ENCODE results near the gene KANSL1.
"Not testable (repeated sequence)": the region's sequence is repeated elsewhere in the genome, so short reads cannot be mapped to it uniquely, and the experiment has no call there.

The KANSL1 gene

DNA sequence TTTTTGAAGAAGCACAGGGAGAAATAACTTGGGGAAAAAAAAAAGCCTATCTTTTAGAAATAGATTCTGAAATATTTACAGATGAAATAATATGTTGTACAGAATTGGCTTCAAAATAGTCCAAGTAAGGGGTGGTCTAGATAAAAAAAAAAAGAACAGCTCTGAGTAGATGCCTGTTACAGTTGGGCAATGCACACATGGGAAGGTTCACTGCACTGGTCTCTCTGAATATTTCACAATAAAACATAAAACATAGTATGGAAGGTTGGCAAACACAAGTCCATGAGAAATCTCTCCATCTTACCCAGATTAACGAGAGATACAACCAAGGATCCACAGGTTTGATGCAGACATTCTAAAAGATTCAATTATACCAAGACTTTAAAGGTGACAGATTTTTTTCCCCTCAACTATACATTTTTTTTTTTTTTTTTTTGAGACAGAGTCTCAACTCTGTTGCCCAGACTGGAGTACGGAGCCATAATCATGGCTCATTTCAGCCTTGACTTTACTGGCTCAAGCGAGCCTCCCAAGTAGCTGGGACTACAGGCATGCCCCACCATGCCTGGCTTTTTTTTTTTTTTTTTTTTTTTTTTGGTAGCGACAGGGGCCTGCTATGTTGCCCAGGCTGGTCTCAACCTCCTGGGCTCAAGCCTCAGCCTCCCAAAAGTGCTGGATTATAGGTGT, 58.0 kb downstream of the KANSL1 start:
- DNase-seq = no peak

DNA sequence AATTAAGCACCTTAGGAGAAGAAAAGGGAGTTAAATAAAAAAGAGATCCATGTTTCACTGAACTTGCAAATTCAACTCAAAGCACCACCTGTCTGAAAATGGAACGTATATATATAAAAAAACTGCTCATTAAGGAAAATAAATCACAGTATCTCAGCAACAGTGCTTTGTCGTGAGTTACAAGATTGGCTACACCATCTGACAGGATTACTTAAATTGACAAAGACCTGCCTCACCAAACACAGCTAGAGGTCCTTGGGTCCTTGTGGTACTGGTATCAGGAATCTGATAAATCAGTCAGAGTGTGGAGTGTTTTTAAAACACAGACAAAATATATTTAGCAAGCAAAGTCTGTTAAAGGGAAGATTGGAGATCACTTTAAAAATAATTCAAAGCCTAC, 63.9 kb downstream of the KANSL1 start:
- no peak for DNase-seq

DNA sequence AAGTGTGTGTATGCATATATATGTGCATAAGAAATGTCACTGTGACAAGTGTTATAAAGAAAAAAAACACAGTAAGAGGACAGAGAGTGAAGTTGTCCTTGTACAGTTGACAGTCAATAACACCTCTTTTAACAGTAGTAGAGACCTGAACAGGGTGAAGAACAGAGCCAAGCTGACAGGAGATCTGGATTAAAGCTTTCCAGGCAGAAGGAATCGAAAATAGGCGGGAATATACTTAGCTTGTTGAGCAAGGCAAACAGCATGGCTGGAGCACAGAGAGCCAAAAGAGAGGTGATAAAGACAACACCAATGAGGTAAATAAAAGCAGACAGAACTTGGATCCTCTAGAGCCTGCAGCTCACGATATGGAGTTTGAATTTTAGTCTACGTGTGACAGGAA, 64.8 kb downstream of the KANSL1 start:
- no peak for DNase-seq

DNA sequence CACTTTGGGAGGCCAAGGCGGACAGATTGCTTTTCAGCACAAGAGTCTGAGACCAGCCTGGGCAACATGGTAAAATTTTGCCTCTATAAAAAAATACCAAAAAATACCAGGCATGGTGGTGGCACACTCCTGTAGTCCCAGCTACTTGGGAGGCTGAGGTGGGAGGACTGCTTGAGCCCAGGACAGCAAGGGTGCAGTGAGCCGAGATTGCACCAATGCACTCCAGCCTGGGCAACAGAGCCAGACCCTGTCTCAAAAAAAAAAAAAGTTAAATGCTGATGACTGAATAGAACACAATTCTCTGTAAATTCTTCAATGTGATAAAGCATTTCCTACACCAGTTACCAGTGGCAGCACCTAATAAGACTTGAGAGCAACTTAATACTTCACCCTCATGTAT, 65.7 kb downstream of the KANSL1 start:
- DNase-seq = no peak

DNA sequence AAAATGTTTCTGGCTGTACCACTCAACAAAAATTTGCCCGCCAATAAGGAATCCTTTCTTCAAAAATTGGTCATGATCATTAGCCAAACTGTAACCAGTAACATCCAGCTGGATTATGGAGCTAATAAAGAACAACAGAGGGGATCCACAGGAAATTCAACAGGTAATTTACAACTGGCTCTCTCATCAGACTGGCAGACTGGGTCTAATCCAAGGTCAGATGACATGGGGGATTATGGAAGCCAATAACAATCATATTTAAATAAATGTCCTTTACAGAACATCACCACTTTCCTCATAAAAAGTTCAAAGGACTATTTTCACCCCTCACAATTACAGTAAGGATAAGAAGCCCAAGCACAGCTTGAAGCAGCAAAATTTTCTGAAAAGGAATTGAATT, 66.4 kb downstream of the KANSL1 start:
- DNase-seq = no peak

DNA sequence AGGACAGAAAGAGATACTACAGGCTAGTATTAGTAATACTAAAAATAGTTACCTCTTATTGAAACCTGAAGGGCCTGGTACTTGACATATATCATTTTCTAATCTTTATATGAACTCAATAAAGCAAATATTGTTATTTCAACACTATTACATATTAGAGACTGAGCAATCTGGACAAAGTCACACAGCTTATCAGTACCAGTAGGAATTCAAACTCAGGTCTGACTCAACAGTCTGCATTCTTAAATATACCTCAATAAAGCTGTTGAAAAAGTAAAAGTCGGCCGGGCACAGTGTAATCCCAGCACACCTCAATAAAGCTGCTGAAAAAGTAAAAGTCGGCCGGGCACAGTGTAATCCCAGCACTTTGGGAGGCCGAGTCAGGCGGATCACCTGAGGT, 67.4 kb downstream of the KANSL1 start:
- no peak for DNase-seq

DNA sequence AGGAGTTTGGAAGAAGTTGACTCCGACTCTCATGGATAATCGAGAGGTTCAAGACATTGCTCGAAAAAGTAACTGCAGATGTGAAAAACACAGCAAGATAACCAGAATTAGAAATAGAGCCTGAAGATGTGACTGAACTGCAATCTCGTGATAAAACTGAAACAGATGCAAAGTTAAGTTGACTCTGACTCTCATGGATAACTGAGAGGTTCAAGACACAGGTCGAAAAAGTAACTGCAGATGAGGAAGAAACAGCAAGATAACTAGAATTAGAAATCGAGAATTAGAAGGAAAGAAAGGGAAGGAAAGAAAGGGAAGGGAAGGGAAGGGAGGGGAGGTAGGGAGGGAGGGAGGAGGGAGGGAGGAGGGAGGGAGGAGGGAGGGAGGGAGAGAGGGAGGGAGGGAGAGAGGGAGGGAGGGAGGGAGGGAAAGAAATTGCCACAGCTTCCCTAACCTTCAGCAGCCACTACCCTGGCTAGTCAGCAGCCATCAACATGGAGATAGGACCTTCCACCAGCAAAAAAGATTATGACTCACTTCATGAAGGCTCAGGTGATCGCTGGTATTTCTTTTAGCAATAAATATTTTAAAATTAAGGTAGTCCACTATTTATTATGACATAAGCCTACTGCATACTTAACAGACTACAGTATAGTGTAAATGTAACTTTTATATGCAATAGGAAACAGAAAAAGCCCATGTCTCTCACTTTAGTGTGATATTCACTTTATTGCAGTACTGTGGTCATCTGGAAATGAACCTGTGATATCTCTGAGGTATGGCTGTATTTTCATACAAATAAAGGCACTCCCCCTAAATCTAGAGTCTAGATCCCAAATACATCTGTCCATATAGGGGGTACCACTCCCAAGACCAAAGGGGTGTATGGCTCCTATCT, 68.3 kb downstream of the KANSL1 start:
- DNase-seq = no peak

DNA sequence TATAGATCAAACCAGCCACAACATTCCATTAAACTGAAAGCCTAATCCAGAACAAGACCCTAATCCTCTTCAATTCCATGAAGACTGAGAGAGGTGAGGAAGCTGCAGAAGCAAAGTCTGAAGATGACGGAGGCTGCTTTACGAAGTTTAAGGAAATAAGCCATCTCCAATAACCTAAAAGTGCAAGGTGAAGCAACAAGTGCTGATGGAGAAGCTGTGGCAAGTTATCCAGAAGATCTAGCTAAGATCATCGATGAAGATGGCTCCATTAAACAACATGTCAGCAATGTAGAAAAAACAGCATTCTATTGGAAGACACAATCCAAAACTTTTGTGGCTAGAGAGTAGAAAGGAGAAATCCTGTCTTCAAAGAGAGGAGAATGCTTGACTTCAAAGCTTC, 69.6 kb downstream of the KANSL1 start:
- no peak for DNase-seq

DNA sequence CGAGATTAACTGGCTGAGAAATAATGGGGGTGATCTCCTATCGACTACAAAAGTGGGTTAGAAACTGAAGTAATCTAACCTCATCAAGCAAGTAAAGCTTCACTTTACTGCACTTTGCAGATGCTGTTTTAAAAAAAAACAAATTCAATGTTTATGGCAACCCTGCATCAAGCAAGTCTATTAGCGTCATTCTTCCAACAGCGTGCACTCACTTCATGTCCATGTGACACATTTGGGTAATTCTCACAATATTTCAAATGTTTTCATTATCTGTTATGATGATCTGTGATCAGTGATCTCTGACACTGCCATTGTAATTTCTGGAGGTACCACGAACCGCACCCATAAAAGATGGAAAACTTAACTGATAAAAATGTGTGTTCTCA, 70.8 kb downstream of the KANSL1 start:
- no peak for DNase-seq

DNA sequence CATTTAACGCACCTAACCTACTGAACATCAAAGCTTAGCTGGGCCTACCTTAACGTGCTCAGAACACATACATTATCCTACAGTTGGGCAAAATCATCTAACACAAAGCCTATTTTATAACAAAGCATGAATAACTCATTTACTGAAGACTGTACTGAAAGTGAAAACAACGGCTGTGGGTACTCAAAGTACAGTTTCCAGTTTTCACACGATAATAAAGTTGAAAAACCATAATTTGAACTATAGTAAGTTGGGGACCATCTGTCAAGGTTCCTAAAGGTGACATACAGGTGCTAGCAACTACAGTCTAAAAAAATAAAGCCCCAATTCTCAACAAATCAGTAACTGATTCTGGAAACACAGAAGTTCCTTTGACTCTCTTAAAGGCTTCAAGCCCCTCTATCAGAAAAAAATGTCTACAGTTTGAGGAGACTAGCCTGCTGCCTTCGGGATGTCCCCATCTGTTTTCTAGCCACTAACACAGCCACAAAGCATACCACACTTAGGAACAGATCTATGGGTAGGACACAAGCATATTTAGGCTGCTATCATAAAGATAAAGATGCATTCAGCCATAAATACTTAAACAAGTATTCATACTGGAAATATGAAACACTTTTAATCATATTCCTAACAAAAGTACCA, 71.3 kb downstream of the KANSL1 start:
- no peak for DNase-seq

DNA sequence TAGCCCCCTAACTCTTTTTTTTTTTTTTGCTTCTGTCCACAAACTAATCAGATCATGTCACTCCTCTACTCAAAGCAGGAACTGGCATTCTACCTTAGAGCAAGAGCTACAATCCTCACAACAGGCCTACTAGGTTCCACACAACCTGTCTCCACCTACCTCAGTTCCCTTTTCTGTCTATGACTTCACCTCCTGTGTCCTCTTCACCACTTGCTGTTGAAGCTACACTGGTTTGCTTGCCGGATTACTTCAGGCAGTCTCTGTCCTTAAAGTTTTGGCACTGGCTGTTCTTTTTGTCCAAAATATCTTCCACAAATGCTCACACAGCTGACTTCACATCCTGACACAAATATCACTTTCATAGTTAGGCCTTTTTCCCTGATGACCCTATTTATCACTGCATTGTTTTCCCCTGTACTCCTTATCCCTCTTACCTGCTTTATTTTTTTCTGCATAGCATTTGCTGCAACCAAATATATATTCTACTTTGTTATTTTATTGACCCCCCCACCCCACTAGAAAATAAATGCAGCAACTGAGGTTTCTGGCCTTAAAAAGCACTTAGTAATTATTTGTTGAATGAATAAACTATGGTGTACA, 72.0 kb downstream of the KANSL1 start:
- DNase-seq = no peak

DNA sequence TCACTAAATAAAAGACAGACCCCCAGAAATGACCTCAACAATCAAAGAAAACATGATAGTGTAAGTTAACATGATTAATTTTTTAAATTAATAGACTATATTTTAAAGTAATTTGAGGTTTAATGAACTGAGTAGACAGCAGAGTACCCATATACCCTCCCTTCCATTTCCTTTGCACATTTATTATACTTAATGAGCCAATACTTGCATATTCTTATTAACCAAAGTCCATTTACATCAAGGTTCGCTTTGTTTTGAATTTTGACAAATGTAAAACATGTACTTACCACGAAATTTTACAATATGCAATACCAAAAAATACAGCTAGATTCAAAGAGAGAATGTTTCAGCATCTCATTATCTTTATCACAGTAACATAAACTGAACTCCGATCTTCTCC, 72.7 kb downstream of the KANSL1 start:
- DNase-seq = no peak

DNA sequence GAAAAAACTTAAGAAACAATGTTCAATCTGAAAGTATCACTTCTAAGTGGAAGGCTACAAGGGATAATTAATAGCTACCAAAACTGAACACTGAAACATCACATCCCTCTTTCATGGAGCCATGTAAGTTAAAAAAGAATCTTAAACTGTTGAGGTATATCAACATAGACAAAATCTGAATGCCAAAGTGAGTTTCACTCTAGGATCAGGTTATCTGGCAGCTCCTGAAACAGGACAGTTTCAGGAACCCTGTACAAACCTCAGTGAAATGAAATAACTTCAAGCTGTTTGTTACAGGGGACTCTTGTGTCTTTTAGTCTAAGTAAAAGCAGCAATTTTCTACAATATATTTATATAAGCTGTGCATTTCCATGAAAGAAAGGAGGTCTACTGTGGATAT, 73.2 kb downstream of the KANSL1 start:
- DNase-seq = no peak

DNA sequence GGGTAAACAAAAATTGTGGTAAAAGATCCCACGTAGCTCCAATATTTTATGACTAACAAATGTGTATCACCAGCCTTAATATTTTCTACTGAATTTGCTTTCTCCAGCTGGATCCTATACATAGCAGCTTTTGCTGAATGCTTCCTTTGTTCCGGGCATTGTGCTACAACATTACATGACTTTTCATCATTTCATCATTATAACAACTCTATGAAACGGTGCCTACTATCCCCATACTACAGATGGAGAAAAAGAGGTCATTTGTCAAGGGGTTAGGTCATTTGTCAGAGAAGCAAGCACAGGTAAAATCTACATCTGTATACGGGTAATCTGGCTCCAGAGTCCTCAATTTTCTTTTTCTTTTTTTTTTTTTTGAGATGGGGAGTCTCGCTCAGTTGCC, 74.3 kb downstream of the KANSL1 start:
- no peak for DNase-seq

DNA sequence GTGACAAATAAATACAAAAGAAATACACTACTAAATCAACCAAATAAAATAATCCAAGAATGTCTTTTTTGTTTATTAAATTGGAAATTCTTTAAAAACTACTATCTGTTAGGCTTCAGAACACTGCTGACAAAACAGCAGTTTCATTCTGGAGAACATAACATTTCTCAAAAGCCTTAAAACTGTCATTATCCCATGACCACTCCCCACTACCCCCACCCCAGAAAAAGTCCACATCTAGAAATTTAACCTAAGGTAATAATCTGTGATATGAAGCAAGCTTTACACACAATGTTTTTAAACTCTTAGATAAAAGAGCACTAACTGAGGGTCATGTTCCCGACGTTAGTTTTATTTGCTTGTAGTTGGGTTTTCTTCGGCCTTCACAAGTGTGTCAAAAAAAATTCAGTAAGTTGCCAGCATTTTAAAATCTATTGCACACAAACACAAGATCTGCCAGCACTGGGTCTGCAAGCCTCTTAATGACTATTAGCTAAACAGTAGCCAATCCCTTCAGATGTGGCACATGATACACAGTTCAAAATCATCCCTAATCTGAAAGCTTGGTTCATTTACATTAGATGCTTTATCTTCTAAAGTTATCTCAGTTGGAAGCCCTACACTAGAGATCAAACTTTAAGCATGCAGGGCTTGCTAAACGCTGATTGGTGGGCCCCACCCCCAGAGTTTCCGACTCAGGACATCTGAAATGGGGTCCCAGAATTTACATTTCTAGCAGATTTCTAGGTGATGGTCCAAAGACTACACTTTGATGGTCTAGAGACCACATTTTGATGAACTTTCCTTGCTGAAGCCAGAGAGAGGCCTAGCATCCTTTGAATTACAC, 75.2 kb downstream of the KANSL1 start:
- no peak for DNase-seq

DNA sequence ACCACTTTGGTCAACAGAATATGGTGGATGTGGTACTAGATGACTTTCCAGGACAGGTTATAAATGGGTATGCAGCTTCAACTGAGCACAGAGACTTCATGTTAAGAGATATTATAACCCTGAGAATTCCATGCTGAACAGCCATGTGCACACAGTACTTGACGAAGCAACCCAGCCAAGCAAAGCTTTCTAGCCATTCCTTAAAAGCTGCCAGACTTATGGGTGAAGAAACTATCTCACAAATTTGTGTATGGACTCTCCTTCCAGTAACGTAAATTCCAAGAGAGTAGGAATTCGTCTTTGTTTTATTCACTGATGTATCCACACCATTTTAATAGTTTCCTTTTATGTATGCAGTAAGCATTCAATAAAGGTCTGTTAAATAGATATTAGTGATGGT, 76.1 kb downstream of the KANSL1 start:
- no peak for DNase-seq

DNA sequence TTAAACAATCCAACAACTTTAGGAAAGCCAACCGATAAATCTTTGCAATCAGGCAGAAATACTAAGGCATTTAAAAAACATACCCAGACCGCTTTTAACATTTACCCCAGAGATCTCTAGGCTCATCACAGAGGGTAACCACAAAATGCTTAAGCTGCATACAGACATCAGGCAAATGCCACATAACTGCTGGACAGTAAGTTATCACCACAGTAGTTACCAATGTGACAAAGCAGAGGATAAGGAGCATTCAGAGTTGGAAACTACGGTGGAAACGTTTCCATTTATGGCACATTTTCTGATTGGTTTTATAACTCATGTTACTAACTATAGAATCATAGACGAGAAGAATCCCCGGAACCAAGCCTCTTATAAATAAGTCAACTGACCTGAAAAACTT, 77.5 kb downstream of the KANSL1 start:
- no peak for DNase-seq

DNA sequence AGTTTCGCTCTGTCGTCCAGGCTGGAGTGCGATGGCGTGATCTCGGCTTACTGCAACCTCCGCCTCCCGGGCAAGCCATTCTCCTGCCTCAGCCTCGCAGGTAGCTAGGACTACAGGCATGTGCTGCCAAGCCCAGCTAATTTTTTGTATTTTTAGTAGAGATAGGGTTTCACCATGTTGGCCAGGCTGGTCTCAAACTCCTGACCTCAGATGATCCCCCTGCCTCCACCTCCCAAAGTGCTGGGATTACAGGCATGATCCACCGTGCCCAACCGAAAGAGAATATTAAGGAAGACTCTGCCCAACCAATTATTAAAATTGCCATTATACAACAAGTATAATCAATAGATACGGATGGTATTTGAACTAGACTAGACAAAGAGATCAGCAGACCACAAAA, 82.0 kb downstream of the KANSL1 start:
- DNase-seq = not testable (repeated sequence)

DNA sequence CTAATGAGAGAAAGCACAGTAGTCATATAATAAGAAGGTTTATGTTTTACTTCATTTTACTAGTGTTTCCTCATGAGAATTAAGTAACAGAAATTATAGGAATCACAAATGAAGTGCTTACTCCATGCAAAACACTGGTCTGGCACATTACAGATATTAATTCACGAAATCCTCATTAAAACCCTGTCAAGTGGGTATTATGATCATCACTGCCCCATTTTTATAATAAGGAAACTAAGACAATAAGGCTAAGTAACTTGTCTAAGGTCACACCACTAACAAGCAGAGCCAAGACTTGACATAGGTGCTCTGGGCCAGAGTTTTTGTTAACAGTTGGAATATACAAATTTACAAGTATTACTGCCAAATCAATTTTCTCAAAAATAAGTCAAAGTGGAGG, 83.0 kb downstream of the KANSL1 start:
- DNase-seq = no peak

DNA sequence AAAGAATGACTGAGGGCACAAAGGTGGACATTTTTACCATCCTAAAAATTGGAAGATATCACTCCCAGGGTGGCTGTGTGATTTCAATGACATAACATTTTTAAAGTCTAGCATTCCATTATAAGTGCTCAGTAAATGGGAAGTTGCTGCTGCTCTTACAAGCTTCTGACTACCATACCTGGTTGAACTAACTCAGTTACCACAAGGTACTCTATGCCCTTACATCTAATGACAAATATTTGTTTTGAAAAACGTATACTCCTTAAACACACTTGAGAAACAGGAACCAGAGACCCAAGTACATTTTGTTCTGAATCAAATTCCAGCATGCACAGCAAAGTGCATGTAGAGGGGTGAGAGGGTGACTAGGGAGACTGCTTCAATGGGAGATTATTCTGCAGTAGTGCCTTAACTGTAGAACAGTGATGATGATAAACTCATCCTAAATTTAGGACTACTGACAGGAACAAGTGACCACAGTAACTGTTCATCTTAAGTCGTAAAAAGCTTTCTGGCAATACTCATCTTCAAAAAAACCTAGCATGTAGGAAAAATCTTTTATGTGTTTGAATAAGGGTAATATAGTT, 83.5 kb downstream of the KANSL1 start:
- DNase-seq = no peak

DNA sequence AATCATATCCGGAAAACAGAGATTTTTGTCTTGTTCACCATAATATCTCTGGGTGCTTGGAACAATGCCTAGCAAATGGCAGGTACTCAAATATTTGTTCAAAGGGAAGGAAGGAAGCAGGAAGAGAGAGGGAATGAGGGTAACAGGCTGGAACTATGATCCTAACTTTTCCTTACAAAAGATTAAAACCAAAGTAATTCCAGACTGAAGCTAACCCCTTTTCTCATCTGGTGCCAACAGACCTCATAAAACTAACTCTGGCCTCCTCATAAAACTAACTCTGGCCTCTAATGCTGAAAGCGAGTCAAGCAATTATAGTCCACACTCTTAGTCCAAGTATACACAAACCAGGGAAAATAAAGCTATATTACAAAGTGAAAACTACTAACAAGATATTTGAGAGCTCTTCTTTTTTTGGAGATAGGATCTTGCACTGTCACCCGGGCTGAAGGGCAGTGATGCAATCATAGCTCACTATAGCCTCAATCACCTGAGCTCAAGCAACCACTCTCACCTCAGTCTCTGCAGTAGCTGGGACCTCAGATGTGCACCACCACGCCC, 84.6 kb downstream of the KANSL1 start:
- DNase-seq = no peak

DNA sequence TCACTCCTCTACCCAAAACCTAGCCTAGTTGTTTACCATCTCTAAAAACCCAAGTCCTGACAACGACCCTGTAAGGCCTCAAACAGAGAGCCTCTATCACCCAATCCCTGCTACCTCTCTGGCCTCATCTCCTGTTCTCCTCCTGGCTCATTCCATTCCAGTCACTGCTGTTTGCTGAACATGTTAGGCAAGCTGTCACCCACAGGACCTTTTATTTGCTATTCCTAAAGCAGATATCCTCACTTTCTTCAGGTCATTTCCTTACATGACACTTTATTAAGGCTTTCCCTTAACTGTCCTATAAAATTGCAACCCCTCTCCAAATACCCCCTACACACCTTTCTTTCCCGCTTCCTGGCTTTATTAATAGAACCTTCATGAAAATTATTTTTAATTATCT, 85.1 kb downstream of the KANSL1 start:
- no peak for DNase-seq

Measured in NCI-H2107 (cell line).